ENCODE data around the gene DCLK3.

- TF ChIP-seq MAX (IDR thresholded peaks at IDR 0.05) (no peak), ZBTB7A (IDR thresholded peaks at IDR 0.05; ENCODE audit: low read depth) (no peak), CREB1 (IDR thresholded peaks at IDR 0.05; ENCODE audit: low read depth) (no peak), USF1 (IDR thresholded peaks at IDR 0.05) (no peak), REST (IDR thresholded peaks at IDR 0.05; ENCODE audit: low read depth) (no peak), NFIC (IDR thresholded peaks at IDR 0.05) (no peak), TAF1 (IDR thresholded peaks at IDR 0.05; ENCODE audit: low read depth) (no peak), TCF12 (IDR thresholded peaks at IDR 0.05; ENCODE audit: low read depth) (no peak), FOXM1 (IDR thresholded peaks at IDR 0.05; ENCODE audit: borderline replicate concordance, low read depth) (no peak), EGR1 (IDR thresholded peaks at IDR 0.05) (no peak), EP300 (IDR thresholded peaks at IDR 0.05; ENCODE audit: borderline replicate concordance) (no peak), YY1 (IDR thresholded peaks at IDR 0.05; ENCODE audit: low read depth) (no peak), TEAD4 (IDR thresholded peaks at IDR 0.05) (no peak)
These were observed 63.1 kb downstream of the DCLK3 start for GRCh38 chr3:36701249-36701572.

All from Ishikawa (cell line).